ENCODE results near the gene PRICKLE2. TPM values are rescaled to one million over a fixed set of nuclear protein-coding genes. Genes with fewer than 3 reads are reported as not detected.
A peak's percentile ranks its signal among the peaks of the same experiment; 100 is the strongest.

Gene PRICKLE2
- 25.9 and 29.4 TPM in 2 replicates for total RNA-seq
- polyA plus RNA-seq, result 7.2 and 14.1 TPM in 2 replicates
- polyA plus RNA-seq (2012), result 5.2 and 10.7 TPM in 2 replicates
- polyA minus RNA-seq (ENCODE audit: low replicate concordance), result 32.8 and 48.0 TPM in 2 replicates

- Histone ChIP-seq H3K4me2 (ENCODE audit: extremely low read depth, insufficient read depth, low read length) (peak within 1 kb of the TSS; percentile 84), H3K27me3 (ENCODE audit: control insufficient read depth, insufficient read depth, low read length) (no peaks in the 10 kb centered on the region), H3K27ac (ENCODE audit: insufficient read depth, low read length) (peak within 1 kb of the TSS; percentile 91), H3K9ac (ENCODE audit: insufficient read depth, low read length) (peak within 1 kb of the TSS; percentile 60), H3K4me3 (replicated peaks in 1 of 4; ENCODE audit: control extremely low read depth in 1 of 4, insufficient read depth in 1 of 4, low read depth in 3 of 4, low read length in 4 of 4) (peak within 1 kb of the TSS; percentile 18 to 53 (median 36)), H3K79me2 (ENCODE audit: control insufficient read depth, insufficient read depth, low read length) (peaks cover 16% of the 10 kb centered on the region), H3K4me1 (ENCODE audit: control insufficient read depth, extremely low read depth, insufficient read depth, low read length) (peaks cover 33% of the 10 kb centered on the region), H4K20me1 (ENCODE audit: control insufficient read depth, extremely low read depth, insufficient read depth, low read length) (no peaks in the 10 kb centered on the region), H3K36me3 (ENCODE audit: control insufficient read depth, insufficient read depth, low read length) (no peaks in the 10 kb centered on the region), H3K9me3 (ENCODE audit: control insufficient read depth, insufficient read depth, low read depth, low read length) (no peaks in the 10 kb centered on the region), H2AFZ (ENCODE audit: low read length) (peak within 1 kb of the TSS; percentile 44)
- TF ChIP-seq CTCF (conservative IDR thresholded peaks at IDR 0.05 in 1 of 2, IDR thresholded peaks at IDR 0.05 in 1 of 2; ENCODE audit: low read depth in 1 of 2, low read length in 2 of 2), result peak; percentile 18 to 27
- TF ChIP-seq EZH2 (IDR thresholded peaks at IDR 0.05; ENCODE audit: low read length, missing control alignments), result no peak
- peak; percentile 90 to 92 for DNase-seq (ENCODE audit: low read depth in 2 of 2)
These were observed at the start of gene PRICKLE2 for GRCh38 chr3:64224826-64225610. Gene PRICKLE2, minus strand, starts transcription at chr3:64225466. Its CDS starts 26,539 bp downstream, at chr3:64198927.

- Histone ChIP-seq H4K20me1 (ENCODE audit: control insufficient read depth, extremely low read depth, insufficient read depth, low read length) (no peaks in the 10 kb centered on the region), H3K9me3 (ENCODE audit: control insufficient read depth, insufficient read depth, low read depth, low read length) (no peaks in the 10 kb centered on the region), H3K79me2 (ENCODE audit: control insufficient read depth, insufficient read depth, low read length) (no peaks in the 10 kb centered on the region), H2AFZ (ENCODE audit: low read length) (no peak overlapping the region), H3K4me2 (ENCODE audit: extremely low read depth, insufficient read depth, low read length) (no peak overlapping the region), H3K36me3 (ENCODE audit: control insufficient read depth, insufficient read depth, low read length) (no peaks in the 10 kb centered on the region), H3K27me3 (ENCODE audit: control insufficient read depth, insufficient read depth, low read length) (no peaks in the 10 kb centered on the region), H3K27ac (ENCODE audit: insufficient read depth, low read length) (no peak overlapping the region), H3K9ac (ENCODE audit: insufficient read depth, low read length) (no peak overlapping the region), H3K4me3 (replicated peaks in 1 of 4; ENCODE audit: control extremely low read depth in 1 of 4, insufficient read depth in 1 of 4, low read depth in 3 of 4, low read length in 4 of 4) (no peak overlapping the region), H3K4me1 (ENCODE audit: control insufficient read depth, extremely low read depth, insufficient read depth, low read length) (no peaks in the 10 kb centered on the region)
- no peak for DNase-seq (ENCODE audit: low read depth in 2 of 2)
- TF ChIP-seq EZH2 (IDR thresholded peaks at IDR 0.05; ENCODE audit: low read length, missing control alignments) (no peak), CTCF (conservative IDR thresholded peaks at IDR 0.05 in 1 of 2, IDR thresholded peaks at IDR 0.05 in 1 of 2; ENCODE audit: low read depth in 1 of 2, low read length in 2 of 2) (no peak)
These were observed 47.6 kb upstream of the PRICKLE2 start for GRCh38 chr3:64272842-64273241.

GRCh38 chr3:64272271-64272670 lies 47.0 kb upstream of the PRICKLE2 start:
- Histone ChIP-seq H4K20me1 (ENCODE audit: control insufficient read depth, extremely low read depth, insufficient read depth, low read length) (no peaks in the 10 kb centered on the region), H3K4me3 (replicated peaks in 1 of 4; ENCODE audit: control extremely low read depth in 1 of 4, insufficient read depth in 1 of 4, low read depth in 3 of 4, low read length in 4 of 4) (no peak overlapping the region)

More at GRCh38 chr3:64272271-64272670, 47.0 kb upstream of the PRICKLE2 start:
- Histone ChIP-seq H3K36me3 (ENCODE audit: control insufficient read depth, insufficient read depth, low read length) (no peaks in the 10 kb centered on the region), H2AFZ (ENCODE audit: low read length) (no peak overlapping the region), H3K9ac (ENCODE audit: insufficient read depth, low read length) (no peak overlapping the region), H3K27me3 (ENCODE audit: control insufficient read depth, insufficient read depth, low read length) (no peaks in the 10 kb centered on the region), H3K79me2 (ENCODE audit: control insufficient read depth, insufficient read depth, low read length) (no peaks in the 10 kb centered on the region), H3K4me2 (ENCODE audit: extremely low read depth, insufficient read depth, low read length) (no peak overlapping the region), H3K9me3 (ENCODE audit: control insufficient read depth, insufficient read depth, low read depth, low read length) (no peaks in the 10 kb centered on the region), H3K4me1 (ENCODE audit: control insufficient read depth, extremely low read depth, insufficient read depth, low read length) (no peaks in the 10 kb centered on the region), H3K27ac (ENCODE audit: insufficient read depth, low read length) (no peak overlapping the region)
- TF ChIP-seq CTCF (conservative IDR thresholded peaks at IDR 0.05 in 1 of 2, IDR thresholded peaks at IDR 0.05 in 1 of 2; ENCODE audit: low read depth in 1 of 2, low read length in 2 of 2), result no peak
- TF ChIP-seq EZH2 (IDR thresholded peaks at IDR 0.05; ENCODE audit: low read length, missing control alignments), result no peak
- DNase-seq (ENCODE audit: low read depth in 2 of 2), result no peak
